Measurements from ENCODE around the gene GSDME. TPM values are rescaled to one million over a fixed set of nuclear protein-coding genes. Genes with fewer than 3 reads are reported as not detected.

GSDME gene
- total RNA-seq, 4 donors from 2014 or later = 0.42 to 9.2 (median 2.1) TPM

- no peak for TF ChIP-seq POLR2A (IDR thresholded peaks at IDR 0.05)
- no peak for TF ChIP-seq CTCF (IDR thresholded peaks at IDR 0.05)
- no peak overlapping the region for H3K4me3 ChIP-seq (ENCODE audit: low read depth, poor library complexity, severe bottlenecking)
- intact Hi-C loops (cut with DNase I; ENCODE audit: low total_unique reads) = no loop called here
- 54 to 58% methylated on average over 3 of the region's 3 CpGs for WGBS, 2 donors
- DNase-seq (ENCODE audit: low spot score in 2 of 2) = no peak
Observed at GRCh38 chr7:24752073-24752800, 5.0 kb downstream of the GSDME start.

- DNase-seq (ENCODE audit: low spot score in 2 of 2) = no peak
- no peak for TF ChIP-seq POLR2A (IDR thresholded peaks at IDR 0.05)
- TF ChIP-seq CTCF (IDR thresholded peaks at IDR 0.05) = no peak
- no peak overlapping the region for H3K4me3 ChIP-seq (ENCODE audit: low read depth, poor library complexity, severe bottlenecking)
- intact Hi-C loops (cut with DNase I; ENCODE audit: low total_unique reads) = no loop called here
- WGBS, 2 donors = 100% methylated on average over 1 of the region's 1 CpG
Observed at GRCh38 chr7:24751484-24751883, 5.8 kb downstream of the GSDME start.

GRCh38 chr7:24750441-24751055, 6.7 kb downstream of the GSDME start:
- DNase-seq (ENCODE audit: low spot score in 2 of 2) = no peak
- 92 to 95% methylated on average over 3 of the region's 3 CpGs for WGBS, 2 donors
- intact Hi-C loops (cut with DNase I; ENCODE audit: low total_unique reads) = no loop called here
- no peak overlapping the region for H3K4me3 ChIP-seq (ENCODE audit: low read depth, poor library complexity, severe bottlenecking)
- TF ChIP-seq CTCF (IDR thresholded peaks at IDR 0.05) (no peak), POLR2A (IDR thresholded peaks at IDR 0.05) (no peak)

DNA sequence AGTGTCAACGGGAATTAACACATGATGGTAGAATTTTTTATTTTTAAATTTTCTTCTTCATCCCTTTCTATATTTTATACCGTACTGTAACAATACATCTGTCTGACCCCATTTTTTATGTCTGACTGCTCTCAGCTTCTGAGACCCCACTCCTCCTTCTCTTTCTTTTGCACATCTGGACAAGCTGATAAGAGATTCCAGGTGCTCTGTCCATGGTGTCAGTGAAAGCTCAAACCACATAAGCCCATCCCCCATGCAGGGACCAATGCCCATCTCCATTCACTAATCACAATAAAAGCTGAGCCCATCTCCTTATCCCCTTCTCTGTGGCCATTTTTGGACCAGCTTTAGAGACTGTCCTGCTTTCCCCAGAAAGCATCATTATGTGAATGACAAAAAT, 8.7 kb downstream of the GSDME start:
- intact Hi-C loops (cut with DNase I; ENCODE audit: low total_unique reads) = no loop called here
- H3K4me3 ChIP-seq (ENCODE audit: low read depth, poor library complexity, severe bottlenecking) = no peak overlapping the region
- 98% methylated on average over 2 of the region's 2 CpGs for WGBS, 2 donors
- TF ChIP-seq POLR2A (IDR thresholded peaks at IDR 0.05) = no peak
- no peak for TF ChIP-seq CTCF (IDR thresholded peaks at IDR 0.05)
- DNase-seq (ENCODE audit: low spot score in 2 of 2) = no peak

- TF ChIP-seq POLR2A (IDR thresholded peaks at IDR 0.05) = no peak
- intact Hi-C loops (cut with DNase I; ENCODE audit: low total_unique reads) = no loop called here
- no peak overlapping the region for H3K4me3 ChIP-seq (ENCODE audit: low read depth, poor library complexity, severe bottlenecking)
- DNase-seq (ENCODE audit: low spot score in 2 of 2) = peak in 1 of 2 donors; percentile 9
Observed at GRCh38 chr7:24745355-24745754, 11.9 kb downstream of the GSDME start.

DNA sequence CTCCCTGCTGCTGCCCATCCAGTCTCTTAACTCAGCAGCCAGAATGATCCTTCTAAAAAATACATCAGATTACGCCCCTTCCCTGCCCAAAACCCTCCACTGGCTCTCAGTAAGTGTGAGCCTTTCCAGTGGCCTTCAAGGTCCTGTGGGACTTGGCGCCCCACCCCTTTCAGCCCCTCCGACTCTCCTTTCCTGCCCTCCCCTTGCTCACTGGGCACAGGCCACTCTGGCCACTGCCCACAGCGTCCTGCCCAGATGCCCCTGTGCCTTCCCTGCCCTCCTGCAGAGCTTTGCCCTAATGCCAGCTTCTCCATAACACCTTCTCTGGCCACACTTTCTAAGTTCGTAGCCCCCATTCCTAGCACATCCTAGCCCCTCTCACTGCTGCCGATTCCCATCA, 13.8 kb downstream of the GSDME start:
- no peak for TF ChIP-seq CTCF (IDR thresholded peaks at IDR 0.05)
- no peak for TF ChIP-seq POLR2A (IDR thresholded peaks at IDR 0.05)
- whole genome bisulfite sequencing, 2 donors = 92 to 94% methylated on average over 6 of the region's 6 CpGs
- no peak overlapping the region for H3K4me3 ChIP-seq (ENCODE audit: low read depth, poor library complexity, severe bottlenecking)
- intact Hi-C loops (cut with DNase I; ENCODE audit: low total_unique reads) = no loop called here
- DNase-seq (ENCODE audit: low spot score in 2 of 2) = peak in 1 of 2 donors; percentile 25

Data from lower leg skin (tissue), 4 donors.